Suprapubic skin (tissue), 4 donors: ENCODE data around the gene LSM5. TPM values are rescaled to one million over a fixed set of nuclear protein-coding genes. Genes with fewer than 3 reads are reported as not detected.

Experiments
- DNase-seq, 2 donors: peaks; one replicate each; pipeline ENCODE4 v3.0.0-alpha.2; 2019; ENCODE audit warnings: low spot score in 2 of 2
- H3K27ac ChIP-seq: fragments of 200-600 bp; sonication (generic); one replicate; pipeline ENCODE4 v1.5.1; 2019
- H3K27me3 ChIP-seq: fragments of 200-600 bp; sonication (generic); one replicate; pipeline ENCODE4 v1.5.1; 2019
- H3K36me3 ChIP-seq: fragments of 200-600 bp; sonication (generic); one replicate; pipeline ENCODE4 v1.5.1; 2019
- H3K4me1 ChIP-seq: fragments of 200-600 bp; sonication (generic); one replicate; pipeline ENCODE4 v1.5.1; 2019
- H3K4me3 ChIP-seq: fragments of 200-600 bp; sonication (generic); one replicate; pipeline ENCODE4 v1.5.1; 2019; ENCODE audit warnings: mild to moderate bottlenecking
- H3K9me3 ChIP-seq: fragments of 200-600 bp; sonication (generic); one replicate; pipeline ENCODE4 v1.5.1; 2019
- EP300 ChIP-seq: sonication (generic); formaldehyde crosslinking; IDR thresholded peaks from one replicate; pipeline ENCODE4 v1.6.1; 2017; ENCODE audit warnings: antibody characterized with exemption
- POLR2A ChIP-seq, 2 donors: fragments of 450-650 bp; IDR thresholded peaks; one replicate each; pipeline ENCODE4 v1.6.1; 2017; ENCODE audit warnings: antibody characterized with exemption in 2 of 2, mild to moderate bottlenecking in 2 of 2, moderate library complexity in 2 of 2
- POLR2AphosphoS5 ChIP-seq, 3 donors: sonication (generic); formaldehyde crosslinking; IDR thresholded peaks; one replicate each; pipeline ENCODE4 v1.6.1; 2017; ENCODE audit warnings: antibody characterized with exemption in 3 of 3
- WGBS: methylation state at CpG from one replicate; pipeline ENCODE4 v1.1.5; 2018; 5-methylcytosine and 5-hydroxymethylcytosine counted together
- total RNA-seq, 4 donors: library from RNA; depleted of rRNA; stranded (reverse); fragments of >200 nt; gene quantifications; one replicate each; pipeline ENCODE4 v1.1.0, GENCODE V29; 2016
- TF ChIP-seq, protein P1 (sequence below), 2 donors: fragments of 200-600 bp in 1 of 2; fragments of 450-650 bp in 1 of 2; sonication (generic) in 1 of 2; IDR thresholded peaks; one replicate each; pipeline ENCODE4 v1.5.1; 2016 to 2019; ENCODE audit warnings: antibody characterized with exemption in 2 of 2, mild to moderate bottlenecking in 1 of 2, moderate library complexity in 1 of 2

The LSM5 gene
- 10 to 100 TPM; 13.4 to 18.9 (median 13.9) TPM for total RNA-seq

DNA sequence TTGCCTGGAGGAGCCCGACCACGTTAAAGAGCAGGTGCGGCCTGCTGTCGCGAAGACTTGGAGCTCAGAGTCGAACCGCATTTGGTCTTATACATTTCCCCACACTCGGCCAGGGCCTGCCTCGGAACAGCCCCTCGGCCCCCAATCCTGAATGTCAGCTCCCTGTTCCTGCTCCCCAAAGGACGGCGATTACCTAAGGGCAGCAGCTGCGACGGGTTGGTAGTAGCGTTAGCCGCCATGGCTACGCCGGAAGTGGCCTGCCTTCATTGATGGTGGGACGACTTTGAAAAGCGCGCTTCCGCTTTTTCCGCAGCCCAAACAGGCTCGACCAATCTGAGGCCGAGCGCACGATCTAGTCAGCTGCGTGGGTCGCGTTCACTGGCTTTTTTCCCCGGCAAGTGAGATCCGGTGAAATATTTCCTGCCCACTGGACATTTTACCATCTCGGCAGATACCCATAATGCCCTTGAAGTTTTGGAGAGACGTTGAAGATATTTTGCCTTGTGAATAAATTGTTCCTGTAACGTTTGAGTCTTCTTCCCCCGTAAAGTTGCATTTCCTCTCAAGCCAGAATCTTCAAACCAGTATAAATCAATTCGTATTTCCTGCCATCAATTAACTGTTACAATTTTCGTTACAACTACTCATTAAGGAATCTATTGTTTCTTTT is at the start of gene LSM5:
Gene LSM5, minus strand, starts transcription at position 254 of the 670 bp plus-strand sequence. Its CDS starts 15 bp downstream, at position 239.
- H3K27ac ChIP-seq = peak within 1 kb of the TSS; percentile 87

DNA sequence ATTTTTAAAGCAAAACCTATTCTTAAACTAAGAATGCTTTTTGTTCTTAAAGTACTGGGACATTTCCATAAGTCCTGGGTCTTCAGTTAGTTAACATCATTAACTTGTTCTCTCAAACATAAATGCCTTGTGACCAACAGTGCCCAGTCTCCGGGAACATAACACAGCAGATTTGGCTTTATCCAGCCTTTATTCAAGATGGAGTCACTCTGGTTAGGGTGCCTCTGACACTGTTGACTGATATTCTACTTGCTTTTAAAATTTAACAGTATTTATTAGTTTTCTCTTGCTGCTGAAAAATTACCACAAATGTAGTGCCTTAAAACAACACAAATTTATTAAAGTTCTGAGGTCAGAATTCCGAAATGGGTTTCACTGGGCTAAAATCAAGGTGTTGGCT is 49.2 kb upstream of the LSM5 start:
- no peak overlapping the region for H3K4me3 ChIP-seq
- no peak for DNase-seq
- no peaks in the 10 kb centered on the region for H3K27me3 ChIP-seq
- no peak overlapping the region for H3K27ac ChIP-seq
- TF ChIP-seq EP300 (no peak), POLR2AphosphoS5 (IDR thresholded peaks at IDR 0.05) (no peak), POLR2A (IDR thresholded peaks at IDR 0.05) (no peak)
- TF ChIP-seq, protein P1, sequence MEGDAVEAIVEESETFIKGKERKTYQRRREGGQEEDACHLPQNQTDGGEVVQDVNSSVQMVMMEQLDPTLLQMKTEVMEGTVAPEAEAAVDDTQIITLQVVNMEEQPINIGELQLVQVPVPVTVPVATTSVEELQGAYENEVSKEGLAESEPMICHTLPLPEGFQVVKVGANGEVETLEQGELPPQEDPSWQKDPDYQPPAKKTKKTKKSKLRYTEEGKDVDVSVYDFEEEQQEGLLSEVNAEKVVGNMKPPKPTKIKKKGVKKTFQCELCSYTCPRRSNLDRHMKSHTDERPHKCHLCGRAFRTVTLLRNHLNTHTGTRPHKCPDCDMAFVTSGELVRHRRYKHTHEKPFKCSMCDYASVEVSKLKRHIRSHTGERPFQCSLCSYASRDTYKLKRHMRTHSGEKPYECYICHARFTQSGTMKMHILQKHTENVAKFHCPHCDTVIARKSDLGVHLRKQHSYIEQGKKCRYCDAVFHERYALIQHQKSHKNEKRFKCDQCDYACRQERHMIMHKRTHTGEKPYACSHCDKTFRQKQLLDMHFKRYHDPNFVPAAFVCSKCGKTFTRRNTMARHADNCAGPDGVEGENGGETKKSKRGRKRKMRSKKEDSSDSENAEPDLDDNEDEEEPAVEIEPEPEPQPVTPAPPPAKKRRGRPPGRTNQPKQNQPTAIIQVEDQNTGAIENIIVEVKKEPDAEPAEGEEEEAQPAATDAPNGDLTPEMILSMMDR (IDR thresholded peaks at IDR 0.05) = no peak
- H3K36me3 ChIP-seq = peaks cover 7% of the 10 kb centered on the region
- WGBS = 88% methylated on average over 2 of the region's 2 CpGs
- no peaks in the 10 kb centered on the region for H3K9me3 ChIP-seq
- H3K4me1 ChIP-seq = peaks cover 5% of the 10 kb centered on the region

More for the DNA sequence above, at the start of gene LSM5:
- 0% methylated on average over 12 of the region's 38 CpGs for WGBS
- Histone ChIP-seq H3K4me1 (peaks cover 23% of the 10 kb centered on the region), H3K27me3 (no peaks in the 10 kb centered on the region), H3K4me3 (peak within 1 kb of the TSS; percentile 64), H3K36me3 (peaks cover 21% of the 10 kb centered on the region), H3K9me3 (no peaks in the 10 kb centered on the region)
- DNase-seq = peak; percentile 93 to 96
- TF ChIP-seq POLR2A (IDR thresholded peaks at IDR 0.05) (no peak), POLR2AphosphoS5 (IDR thresholded peaks at IDR 0.05) (peak in 2 of 3 donors; percentile 58 to 89)

DNA sequence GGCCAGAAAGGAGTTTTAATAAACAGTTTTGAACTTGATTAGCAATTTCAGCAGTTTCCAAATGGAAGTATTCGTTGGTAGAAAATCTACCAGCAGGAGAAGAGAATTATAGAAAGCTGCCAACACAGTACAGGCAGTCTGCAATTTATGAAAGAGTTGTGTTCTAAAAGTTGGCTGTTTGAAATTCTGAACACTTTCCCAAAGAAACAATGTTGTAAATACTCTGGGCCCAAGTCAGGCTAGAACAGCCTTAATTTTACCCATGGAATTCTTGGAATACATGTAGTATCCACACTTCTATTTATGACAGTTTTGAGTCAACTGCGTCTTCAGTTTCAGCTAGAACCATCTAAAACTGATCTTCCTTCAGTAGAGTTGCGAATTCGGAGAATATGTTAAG is 47.6 kb upstream of the LSM5 start:
- peaks cover 12% of the 10 kb centered on the region for H3K4me1 ChIP-seq
- H3K9me3 ChIP-seq = no peaks in the 10 kb centered on the region
- no peak for DNase-seq
- no peak overlapping the region for H3K4me3 ChIP-seq
- H3K27ac ChIP-seq = no peak overlapping the region
- no peaks in the 10 kb centered on the region for H3K27me3 ChIP-seq
- WGBS = 56% methylated on average over 4 of the region's 4 CpGs
- no peak for TF ChIP-seq EP300
- TF ChIP-seq, protein P1 (IDR thresholded peaks at IDR 0.05) = no peak
- no peak for TF ChIP-seq POLR2AphosphoS5 (IDR thresholded peaks at IDR 0.05)
- TF ChIP-seq POLR2A (IDR thresholded peaks at IDR 0.05) = no peak
- no peaks in the 10 kb centered on the region for H3K36me3 ChIP-seq

DNA sequence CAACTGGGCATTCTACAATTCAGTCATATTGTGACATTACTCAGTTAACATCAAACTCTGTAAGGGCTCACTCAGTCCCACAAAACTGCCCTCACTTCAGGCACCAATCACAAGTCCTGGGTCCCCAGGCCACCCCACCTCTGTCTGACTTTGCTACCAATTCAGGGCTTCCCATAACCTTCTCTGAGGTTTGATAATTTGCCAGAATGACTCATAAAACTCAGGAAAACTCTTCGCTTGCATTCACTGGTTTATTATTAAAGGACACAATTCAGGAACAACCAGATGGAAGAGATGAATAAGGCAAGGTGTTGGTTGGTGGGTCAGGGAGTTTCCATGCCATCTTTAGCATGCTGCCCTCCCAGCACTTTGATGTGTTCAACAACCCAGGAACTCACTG is 46.4 kb upstream of the LSM5 start:
- 0% methylated on average over 1 of the region's 1 CpG for WGBS
- no peak for DNase-seq
- TF ChIP-seq, protein P1 (IDR thresholded peaks at IDR 0.05) = no peak
- TF ChIP-seq POLR2A (IDR thresholded peaks at IDR 0.05) = no peak
- TF ChIP-seq EP300 = no peak
- no peak for TF ChIP-seq POLR2AphosphoS5 (IDR thresholded peaks at IDR 0.05)
- Histone ChIP-seq H3K36me3 (peaks cover 6% of the 10 kb centered on the region), H3K27me3 (no peaks in the 10 kb centered on the region), H3K4me1 (peaks cover 12% of the 10 kb centered on the region), H3K27ac (no peak overlapping the region), H3K4me3 (no peak overlapping the region), H3K9me3 (no peaks in the 10 kb centered on the region)

DNA sequence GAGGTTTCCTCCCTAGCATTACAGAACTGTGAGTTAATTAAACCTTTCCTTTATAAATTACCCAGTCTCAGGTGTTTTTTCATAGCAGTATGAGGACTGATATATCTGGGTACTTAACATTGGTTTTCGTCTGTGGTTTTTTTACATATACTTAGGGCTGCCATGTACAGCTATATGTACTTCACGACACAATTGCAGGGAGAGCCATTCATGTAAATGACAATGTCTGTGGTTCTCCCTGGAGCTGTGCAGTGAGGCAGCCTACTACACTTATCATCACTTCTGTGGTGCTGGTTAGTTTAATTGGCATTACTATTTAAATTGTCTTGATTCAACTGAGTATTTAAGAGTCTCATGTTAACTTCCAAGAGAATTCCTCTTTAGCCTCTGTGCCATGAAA is 45.8 kb upstream of the LSM5 start:
- H3K4me3 ChIP-seq = no peak overlapping the region
- no peak for DNase-seq
- no peaks in the 10 kb centered on the region for H3K27me3 ChIP-seq
- TF ChIP-seq, protein P1 (IDR thresholded peaks at IDR 0.05) = no peak
- no peak for TF ChIP-seq EP300
- no peak for TF ChIP-seq POLR2A (IDR thresholded peaks at IDR 0.05)
- no peak for TF ChIP-seq POLR2AphosphoS5 (IDR thresholded peaks at IDR 0.05)
- peaks cover 7% of the 10 kb centered on the region for H3K36me3 ChIP-seq
- no peaks in the 10 kb centered on the region for H3K9me3 ChIP-seq
- no peak overlapping the region for H3K27ac ChIP-seq
- H3K4me1 ChIP-seq = peaks cover 12% of the 10 kb centered on the region
- 100% methylated on average over 2 of the region's 2 CpGs for WGBS
